Measurements from ENCODE around the gene RAB26.
"Not testable (repeated sequence)": the region's sequence is repeated elsewhere in the genome, so short reads cannot be mapped to it uniquely, and the experiment has no call there.

The RAB26 gene

DNA sequence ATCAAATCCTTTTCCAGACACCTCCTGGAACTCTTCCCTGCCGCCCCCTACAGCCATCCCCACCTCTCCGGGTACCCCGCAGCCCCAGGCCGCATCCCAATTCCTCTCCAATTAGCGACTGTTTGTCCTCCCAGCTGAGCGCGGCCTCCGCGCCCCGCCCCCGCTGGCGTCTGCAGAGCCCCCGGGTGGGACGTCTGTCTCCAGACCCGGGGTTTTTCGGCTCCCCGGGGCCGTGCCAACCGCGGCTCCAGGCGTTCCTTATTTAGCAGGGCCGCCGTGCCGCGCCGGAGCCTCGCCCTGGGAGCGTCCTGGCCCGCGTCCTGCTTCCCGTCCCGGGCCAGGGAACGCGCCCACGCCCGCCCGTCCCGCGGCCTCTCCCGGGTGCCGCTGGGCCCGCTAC lies 13.4 kb upstream of the RAB26 start:
- no CpG with 5 or more reads among the region's 42 CpGs for WGBS (ENCODE audit: extremely low coverage, insufficient coverage, insufficient read length)
- not testable (repeated sequence) for H4K12ac ChIP-seq (ENCODE audit: low read depth, low read length)

DNA sequence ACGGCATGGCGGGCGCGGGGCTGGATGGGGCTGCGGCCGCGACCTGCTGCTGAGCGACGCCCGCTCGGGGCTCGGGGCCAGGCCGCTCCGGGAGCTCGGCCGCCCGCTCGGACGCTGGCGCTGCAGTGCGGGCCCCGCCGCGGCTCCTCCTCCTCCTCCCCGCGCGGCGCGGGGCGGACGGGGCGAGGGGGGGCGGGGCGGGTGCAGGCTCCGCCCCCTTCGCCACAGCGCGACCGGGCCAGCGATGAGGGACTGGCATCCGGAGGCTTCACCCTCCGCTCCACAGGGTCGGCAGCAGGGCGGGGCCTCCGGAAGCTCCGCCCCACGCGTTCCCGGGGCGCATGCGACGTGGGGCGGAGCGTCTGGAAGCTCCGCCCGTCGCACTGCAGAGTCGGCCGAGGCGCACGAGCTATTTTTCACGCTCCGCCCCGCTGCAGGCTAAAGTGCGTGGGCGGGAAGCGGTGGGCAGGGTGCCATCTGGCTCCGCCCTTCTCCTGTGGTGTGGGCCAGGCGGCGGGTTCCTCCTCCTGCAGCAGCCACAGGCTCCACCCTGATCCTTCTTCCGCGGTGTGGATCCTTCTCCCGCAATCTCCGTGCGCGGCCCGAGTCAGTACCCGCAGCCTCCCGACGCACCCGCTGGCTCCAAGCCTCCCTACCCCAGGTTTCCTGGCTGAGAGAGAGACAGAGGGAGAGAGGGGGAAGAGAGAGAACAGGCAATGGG lies 12.5 kb upstream of the RAB26 start, which contains the start of gene PKD1:
Gene PKD1, minus strand, starts transcription at position 129 of the 721 bp plus-strand sequence. CDS start 209 bp downstream, outside the sequence.
- H3K9me3 ChIP-seq (ENCODE audit: insufficient read depth, low read depth, low read length); H2BK120ac ChIP-seq (ENCODE audit: insufficient read depth, low read length, poor library complexity); H3K9ac ChIP-seq (ENCODE audit: low read length); H3K27me3 ChIP-seq (ENCODE audit: insufficient read depth, low read length); H3K36me3 ChIP-seq (ENCODE audit: control insufficient read depth in 1 of 2, insufficient read depth in 2 of 2, low read length in 2 of 2); H2AFZ ChIP-seq (ENCODE audit: insufficient read depth, low read length, poor library complexity); H3K27ac ChIP-seq (ENCODE audit: low read depth, low read length); H2AK5ac ChIP-seq (ENCODE audit: low read length); H3K23ac ChIP-seq (ENCODE audit: low read length); H3K79me1 ChIP-seq (ENCODE audit: low read length); H2BK5ac ChIP-seq (ENCODE audit: low read depth, low read length, poor library complexity); H2BK12ac ChIP-seq (ENCODE audit: low read length); H3K79me2 ChIP-seq (ENCODE audit: control insufficient read depth, insufficient read depth, low read length, poor library complexity); H3K4ac ChIP-seq (ENCODE audit: low read depth, low read length); H3K4me1 ChIP-seq (ENCODE audit: control insufficient read depth in 1 of 2, insufficient read depth in 2 of 2, low read length in 2 of 2): not testable (repeated sequence)
- Histone ChIP-seq H3K18ac (ENCODE audit: low read length) (peak within 1 kb of the TSS; percentile 19), H4K12ac (ENCODE audit: low read depth, low read length) (peak within 1 kb of the TSS; percentile 75), H4K8ac (ENCODE audit: low read depth, low read length) (peak within 1 kb of the TSS; percentile 58), H3K4me3 (ENCODE audit: low read depth, low read length) (peak within 1 kb of the TSS; percentile 68), H3K14ac (ENCODE audit: low read length) (peak within 1 kb of the TSS; percentile 32), H4K91ac (ENCODE audit: low read depth, low read length) (peak within 1 kb of the TSS; percentile 24), H3K4me2 (ENCODE audit: low read length) (peak within 1 kb of the TSS; percentile 64)
- WGBS (ENCODE audit: extremely low coverage, insufficient coverage, insufficient read length), result no CpG with 5 or more reads among the region's 81 CpGs
- peak; percentile 91 to 93 for DNase-seq

More for the DNA sequence above, 13.4 kb upstream of the RAB26 start:
- H2BK120ac ChIP-seq (ENCODE audit: insufficient read depth, low read length, poor library complexity); DNase-seq; H2AFZ ChIP-seq (ENCODE audit: insufficient read depth, low read length, poor library complexity); H3K27ac ChIP-seq (ENCODE audit: low read depth, low read length); H2AK5ac ChIP-seq (ENCODE audit: low read length); H2BK12ac ChIP-seq (ENCODE audit: low read length); H3K9me3 ChIP-seq (ENCODE audit: insufficient read depth, low read depth, low read length); H4K8ac ChIP-seq (ENCODE audit: low read depth, low read length); H3K79me2 ChIP-seq (ENCODE audit: control insufficient read depth, insufficient read depth, low read length, poor library complexity); H3K4ac ChIP-seq (ENCODE audit: low read depth, low read length); H3K9ac ChIP-seq (ENCODE audit: low read length); H3K14ac ChIP-seq (ENCODE audit: low read length); H2BK5ac ChIP-seq (ENCODE audit: low read depth, low read length, poor library complexity); H3K18ac ChIP-seq (ENCODE audit: low read length); H3K36me3 ChIP-seq (ENCODE audit: control insufficient read depth in 1 of 2, insufficient read depth in 2 of 2, low read length in 2 of 2); H3K4me1 ChIP-seq (ENCODE audit: control insufficient read depth in 1 of 2, insufficient read depth in 2 of 2, low read length in 2 of 2); H3K79me1 ChIP-seq (ENCODE audit: low read length); H3K27me3 ChIP-seq (ENCODE audit: insufficient read depth, low read length); H3K23ac ChIP-seq (ENCODE audit: low read length): not testable (repeated sequence)
- peak overlapping the region; percentile 64 for H3K4me2 ChIP-seq (ENCODE audit: low read length)
- H3K4me3 ChIP-seq (ENCODE audit: low read depth, low read length), result peak overlapping the region; percentile 68
- peak overlapping the region; percentile 24 for H4K91ac ChIP-seq (ENCODE audit: low read depth, low read length)

DNA sequence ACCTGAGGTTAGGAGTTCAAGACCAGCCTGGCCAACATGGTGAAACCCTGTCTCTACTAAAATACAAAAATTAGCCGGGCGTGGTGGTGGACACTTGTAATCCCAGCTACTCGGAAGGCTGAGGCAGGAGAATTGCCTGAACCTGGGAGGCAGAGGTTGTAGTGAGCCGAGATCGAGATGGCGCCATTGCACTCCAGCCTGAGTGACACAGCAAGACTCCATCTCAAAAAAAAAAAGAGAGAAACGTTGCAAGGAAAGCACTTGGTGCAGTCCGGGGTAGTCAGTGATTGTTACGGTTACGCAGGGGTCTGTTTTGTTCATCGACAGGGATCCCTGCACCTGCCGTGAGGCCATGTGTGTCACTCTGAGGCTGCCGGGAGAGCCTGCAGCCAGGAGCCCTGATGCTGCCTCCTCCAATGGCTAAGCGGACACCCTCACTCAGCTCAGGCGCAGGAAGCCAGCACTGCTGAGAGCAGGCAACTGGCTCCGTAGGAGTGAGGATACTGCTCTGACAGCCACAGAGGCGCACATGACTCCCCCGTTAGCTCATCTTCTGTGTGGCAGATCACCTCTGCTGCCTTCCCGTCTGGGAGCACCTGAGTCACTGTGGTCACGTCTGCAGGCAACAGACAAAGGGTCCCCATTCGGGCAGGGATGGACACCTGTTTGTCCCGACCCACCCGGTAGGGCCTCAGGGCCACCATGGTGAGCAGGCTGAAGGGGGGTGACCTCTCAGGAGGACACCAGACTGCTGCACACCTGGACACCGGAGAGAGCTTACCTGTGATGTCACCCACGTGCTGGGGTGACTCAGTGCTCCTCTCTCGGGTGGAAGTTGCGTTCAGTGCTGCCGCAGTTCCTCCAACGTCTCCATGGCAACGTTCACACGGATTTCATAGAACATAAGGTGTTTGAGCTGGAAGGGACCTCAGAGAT lies 5.2 kb upstream of the RAB26 start:
- no CpG with 5 or more reads among the region's 31 CpGs for WGBS (ENCODE audit: extremely low coverage, insufficient coverage, insufficient read length)

DNA sequence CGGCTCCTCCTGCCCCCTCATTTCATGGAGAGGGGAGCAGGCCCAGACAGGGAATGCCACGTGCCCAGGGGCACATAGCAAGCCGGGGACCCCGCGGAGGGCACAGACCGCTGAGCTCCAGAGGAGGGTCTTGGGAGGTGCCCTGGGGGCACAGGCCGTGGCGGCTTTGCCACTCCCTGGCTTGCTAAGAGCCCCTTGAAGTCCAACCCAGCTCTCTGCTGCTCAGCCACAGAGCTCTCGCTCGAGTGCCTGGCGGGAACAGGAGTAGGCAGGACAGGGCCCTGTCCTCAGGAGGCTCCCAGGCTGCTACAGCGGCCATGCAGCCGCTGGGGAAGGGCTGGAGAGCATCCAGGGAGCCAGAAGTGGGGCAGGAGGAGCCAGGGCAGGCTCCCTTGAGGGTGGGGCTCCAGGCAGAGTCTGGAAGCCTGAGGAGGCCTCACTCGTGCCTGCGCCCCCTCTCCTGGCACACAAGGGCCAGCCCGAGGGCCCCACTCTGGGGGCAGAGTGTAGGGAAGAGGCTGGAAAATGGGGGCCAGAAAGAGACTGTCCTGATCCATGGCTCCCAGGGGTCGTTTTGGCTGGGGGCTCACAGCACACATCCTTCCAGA lies 4.4 kb upstream of the RAB26 start:
- Histone ChIP-seq H3K14ac (ENCODE audit: low read length) (no peak overlapping the region), H2BK120ac (ENCODE audit: insufficient read depth, low read length, poor library complexity) (no peak overlapping the region), H4K12ac (ENCODE audit: low read depth, low read length) (no peak overlapping the region), H3K9ac (ENCODE audit: low read length) (no peak overlapping the region), H2AK5ac (ENCODE audit: low read length) (no peak overlapping the region), H4K8ac (ENCODE audit: low read depth, low read length) (no peak overlapping the region), H3K36me3 (ENCODE audit: control insufficient read depth in 1 of 2, insufficient read depth in 2 of 2, low read length in 2 of 2) (no peaks in the 10 kb centered on the region), H3K9me3 (ENCODE audit: insufficient read depth, low read depth, low read length) (no peaks in the 10 kb centered on the region), H2BK12ac (ENCODE audit: low read length) (no peak overlapping the region), H3K18ac (ENCODE audit: low read length) (no peak overlapping the region), H3K4me1 (ENCODE audit: control insufficient read depth in 1 of 2, insufficient read depth in 2 of 2, low read length in 2 of 2) (peaks cover 6 to 8% of the 10 kb centered on the region in 2 experiments), H2AFZ (ENCODE audit: insufficient read depth, low read length, poor library complexity) (no peak overlapping the region), H3K4me2 (ENCODE audit: low read length) (no peak overlapping the region), H3K4me3 (ENCODE audit: low read depth, low read length) (no peak overlapping the region), H2BK5ac (ENCODE audit: low read depth, low read length, poor library complexity) (no peak overlapping the region), H4K91ac (ENCODE audit: low read depth, low read length) (no peak overlapping the region), H3K27ac (ENCODE audit: low read depth, low read length) (no peak overlapping the region), H3K27me3 (ENCODE audit: insufficient read depth, low read length) (no peaks in the 10 kb centered on the region), H3K79me1 (ENCODE audit: low read length) (no peaks in the 10 kb centered on the region), H3K79me2 (ENCODE audit: control insufficient read depth, insufficient read depth, low read length, poor library complexity) (no peaks in the 10 kb centered on the region), H3K23ac (ENCODE audit: low read length) (no peak overlapping the region), H3K4ac (ENCODE audit: low read depth, low read length) (no peak overlapping the region)
- WGBS (ENCODE audit: extremely low coverage, insufficient coverage, insufficient read length), result no CpG with 5 or more reads among the region's 17 CpGs
- peak in 1 of 2 donors; percentile 34 for DNase-seq

More for the DNA sequence above, 5.2 kb upstream of the RAB26 start:
- Histone ChIP-seq H3K27ac (ENCODE audit: low read depth, low read length) (no peak overlapping the region), H3K18ac (ENCODE audit: low read length) (no peak overlapping the region), H2BK12ac (ENCODE audit: low read length) (no peak overlapping the region), H4K12ac (ENCODE audit: low read depth, low read length) (no peak overlapping the region), H3K79me2 (ENCODE audit: control insufficient read depth, insufficient read depth, low read length, poor library complexity) (no peaks in the 10 kb centered on the region), H3K4me3 (ENCODE audit: low read depth, low read length) (no peak overlapping the region), H3K14ac (ENCODE audit: low read length) (no peak overlapping the region), H2AK5ac (ENCODE audit: low read length) (no peak overlapping the region), H2AFZ (ENCODE audit: insufficient read depth, low read length, poor library complexity) (no peak overlapping the region), H2BK120ac (ENCODE audit: insufficient read depth, low read length, poor library complexity) (no peak overlapping the region), H3K4ac (ENCODE audit: low read depth, low read length) (no peak overlapping the region), H3K23ac (ENCODE audit: low read length) (no peak overlapping the region), H3K36me3 (ENCODE audit: control insufficient read depth in 1 of 2, insufficient read depth in 2 of 2, low read length in 2 of 2) (no peaks in the 10 kb centered on the region), H3K9ac (ENCODE audit: low read length) (no peak overlapping the region), H4K8ac (ENCODE audit: low read depth, low read length) (no peak overlapping the region), H2BK5ac (ENCODE audit: low read depth, low read length, poor library complexity) (no peak overlapping the region), H3K4me1 (ENCODE audit: control insufficient read depth in 1 of 2, insufficient read depth in 2 of 2, low read length in 2 of 2) (peaks cover 2 to 3% of the 10 kb centered on the region in 2 experiments), H4K91ac (ENCODE audit: low read depth, low read length) (no peak overlapping the region), H3K79me1 (ENCODE audit: low read length) (no peaks in the 10 kb centered on the region), H3K27me3 (ENCODE audit: insufficient read depth, low read length) (no peaks in the 10 kb centered on the region), H3K9me3 (ENCODE audit: insufficient read depth, low read depth, low read length) (no peaks in the 10 kb centered on the region), H3K4me2 (ENCODE audit: low read length) (no peak overlapping the region)
- peak; percentile 61 to 87 for DNase-seq

Data from trophoblast cell (in vitro differentiated cells and primary cell).